Breast epithelium (tissue), 3 donors: Measurements from ENCODE around the gene CAPN11.

Experiments
- POLR2A ChIP-seq: fragments of 450-650 bp; IDR thresholded peaks from one replicate; pipeline ENCODE4 v1.6.1; 2016; ENCODE audit warnings: antibody characterized with exemption, mild to moderate bottlenecking, moderate library complexity
- POLR2AphosphoS5 ChIP-seq, 3 donors: sonication (generic); formaldehyde crosslinking; IDR thresholded peaks; one replicate each; pipeline ENCODE4 v1.6.1; 2017; ENCODE audit warnings: antibody characterized with exemption in 3 of 3

DNA sequence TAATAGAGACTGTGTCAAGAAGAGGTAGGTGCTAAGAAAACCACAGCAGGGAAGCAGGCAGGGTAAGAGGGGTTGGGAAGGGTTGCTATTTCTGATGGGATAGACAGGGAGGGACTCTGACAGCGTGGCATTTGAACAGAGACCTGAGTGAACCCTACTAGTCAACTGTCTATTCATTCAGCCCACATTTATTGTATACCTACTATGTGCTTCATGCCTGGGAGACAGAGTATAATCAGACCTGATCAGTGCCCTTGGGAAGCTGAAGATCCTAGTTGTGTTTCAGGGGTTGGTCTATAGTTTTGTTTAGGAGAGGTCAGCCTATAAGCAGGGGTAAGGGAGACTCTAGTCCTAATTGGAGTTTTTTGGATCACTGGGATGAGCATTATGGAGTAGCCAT lies 14.9 kb upstream of the CAPN11 start:
- no peak for TF ChIP-seq POLR2AphosphoS5 (IDR thresholded peaks at IDR 0.05)
- TF ChIP-seq POLR2A: no peak
